Measurements from ENCODE around the gene ZBTB34. TPM values are rescaled to one million over a fixed set of nuclear protein-coding genes. Genes with fewer than 3 reads are reported as not detected.

Gene ZBTB34
- total RNA-seq, 2 donors from 2014 or later: 5.0 to 8.2 TPM

DNA sequence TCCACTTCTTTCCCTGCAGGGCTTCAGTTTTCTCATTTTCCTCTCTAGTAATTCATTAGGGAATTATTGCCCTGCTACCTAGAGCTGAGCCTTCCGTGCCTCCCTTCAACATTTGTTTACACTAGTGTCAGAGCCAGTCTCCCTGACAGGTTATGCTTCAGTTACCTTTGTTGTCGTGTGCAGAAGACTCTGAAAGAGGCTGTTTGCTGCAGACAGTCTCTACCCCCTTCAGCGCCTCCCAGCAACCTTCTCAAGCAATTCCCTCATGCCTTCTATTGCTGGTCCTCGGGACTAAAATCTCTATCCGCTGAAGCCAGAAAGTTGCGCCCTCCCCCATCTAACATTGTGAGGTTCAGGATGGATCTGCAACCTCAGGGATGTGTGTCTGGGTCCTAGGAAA is 67.0 kb downstream of the ZBTB34 start:
- H3K27me3 Mint-ChIP-seq: peaks cover 5% of the 10 kb centered on the region
- DNase-seq (no peak), ATAC-seq (no peak)
- H3K9me3 ChIP-seq (ENCODE audit: control insufficient read depth, low read length, poor library complexity, severe bottlenecking): no peaks in the 10 kb centered on the region
- no peak overlapping the region for H3K4me3 Mint-ChIP-seq
- H3K4me1 Mint-ChIP-seq: peaks cover 5% of the 10 kb centered on the region
- H3K27ac Mint-ChIP-seq: no peak overlapping the region
- H3K36me3 Mint-ChIP-seq (ENCODE audit: low read depth): peaks cover 3% of the 10 kb centered on the region

GRCh38 chr9:126932871-126933321 is 72.5 kb downstream of the ZBTB34 start:
- no peaks in the 10 kb centered on the region for H3K9me3 ChIP-seq (ENCODE audit: control insufficient read depth, low read length, poor library complexity, severe bottlenecking)
- ATAC-seq: no peak
- no peak for DNase-seq
- peaks cover 5% of the 10 kb centered on the region for H3K36me3 Mint-ChIP-seq (ENCODE audit: low read depth)
- no peak overlapping the region for H3K27ac Mint-ChIP-seq
- no peaks in the 10 kb centered on the region for H3K27me3 Mint-ChIP-seq
- peaks cover 5% of the 10 kb centered on the region for H3K4me1 Mint-ChIP-seq
- no peak overlapping the region for H3K4me3 Mint-ChIP-seq

GRCh38 chr9:126933334-126933980 is 73.0 kb downstream of the ZBTB34 start:
- Mint-ChIP-seq H3K4me1 (peaks cover 5% of the 10 kb centered on the region), H3K27me3 (no peaks in the 10 kb centered on the region), H3K4me3 (no peak overlapping the region), H3K36me3 (ENCODE audit: low read depth) (peaks cover 5% of the 10 kb centered on the region), H3K27ac (no peak overlapping the region)
- DNase-seq (no peak), ATAC-seq (no peak)
- no peaks in the 10 kb centered on the region for H3K9me3 ChIP-seq (ENCODE audit: control insufficient read depth, low read length, poor library complexity, severe bottlenecking)

DNA sequence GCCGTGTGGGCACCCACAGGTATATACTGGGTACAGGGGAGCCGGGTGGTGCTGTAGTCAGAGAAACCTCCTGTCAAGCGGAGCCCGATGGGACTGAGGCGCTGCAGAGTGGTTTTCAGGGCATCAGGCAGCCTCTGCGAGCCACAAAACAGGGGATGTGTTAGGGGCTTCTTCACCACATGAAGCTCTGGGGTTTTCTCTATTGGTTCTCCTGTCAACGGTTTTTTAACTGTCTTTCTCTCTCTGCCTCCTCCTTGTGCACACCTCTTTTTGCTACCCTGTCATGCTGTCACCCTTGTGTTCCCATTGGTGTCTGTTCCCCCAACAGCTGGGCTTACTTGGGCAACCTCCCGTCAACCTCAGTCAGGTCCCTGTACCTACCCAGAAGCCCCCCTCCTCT is 74.0 kb downstream of the ZBTB34 start:
- no peak overlapping the region for H3K4me3 Mint-ChIP-seq
- no peaks in the 10 kb centered on the region for H3K9me3 ChIP-seq (ENCODE audit: control insufficient read depth, low read length, poor library complexity, severe bottlenecking)
- peaks cover 2% of the 10 kb centered on the region for H3K36me3 Mint-ChIP-seq (ENCODE audit: low read depth)
- no peaks in the 10 kb centered on the region for H3K27me3 Mint-ChIP-seq
- ATAC-seq (no peak), DNase-seq (no peak)
- no peak overlapping the region for H3K27ac Mint-ChIP-seq
- H3K4me1 Mint-ChIP-seq: peaks cover 3% of the 10 kb centered on the region

Other genes starting within 250 kb of the ZBTB34 start
- gene LMX1B, start 246.7 kb upstream of the ZBTB34 start, total RNA-seq: not detected
- 10 to 100 TPM; 36.8 to 52.0 TPM for gene ZBTB43, start 55.6 kb upstream of the ZBTB34 start, total RNA-seq
- 10 to 100 TPM in 1 of 2 donors, 1 to 10 TPM in 1; 9.3 to 12.6 TPM for gene RALGPS1, start 54.1 kb downstream of the ZBTB34 start, total RNA-seq